GM23338 (cell line): Measurements from ENCODE around the gene EPX. TPM values are rescaled to one million over a fixed set of nuclear protein-coding genes. Genes with fewer than 3 reads are reported as not detected.

ENCODE experiments used
- ATAC-seq: fragments of 200-7000 bp; cut with Tn5 transposase; 3 replicates; pipeline ENCODE4 v1.9.1; 2020
- DNase-seq: peaks from one replicate; pipeline ENCODE4 v3.0.0-alpha.2; 2015; ENCODE audit warnings: low spot score
- H2AFZ ChIP-seq: fragments of 200-600 bp; sonication (generic); 2 replicates; pipeline ENCODE4 v1.8.0; 2016; ENCODE audit warnings: antibody characterized with exemption, mild to moderate bottlenecking, moderate library complexity
- H3F3A ChIP-seq: fragments of 200-600 bp; sonication (generic); replicated peaks from 2 replicates; pipeline ENCODE4 v1.8.0; 2017; ENCODE audit warnings: antibody characterized with exemption, mixed run types, low read depth
- H3K27ac ChIP-seq: fragments of 200-600 bp; sonication (generic); 2 replicates; pipeline ENCODE4 v1.6.1; 2016; ENCODE audit warnings: low read depth
- H3K27me3 ChIP-seq: fragments of 200-600 bp; sonication (generic); 2 replicates; pipeline ENCODE4 v1.8.0; 2016; ENCODE audit warnings: mild to moderate bottlenecking, mixed run types, moderate library complexity; ENCODE audit not compliant: insufficient read depth
- H3K36me3 ChIP-seq: fragments of 200-600 bp; sonication (generic); 2 replicates; pipeline ENCODE4 v1.8.0; 2016; ENCODE audit warnings: mild to moderate bottlenecking; ENCODE audit not compliant: insufficient read depth
- H3K4me1 ChIP-seq: fragments of 200-600 bp; sonication (generic); 2 replicates; pipeline ENCODE4 v1.8.0; 2016; ENCODE audit warnings: mild to moderate bottlenecking, moderate library complexity; ENCODE audit not compliant: insufficient read depth
- H3K4me2 ChIP-seq: fragments of 200-600 bp; sonication (generic); 2 replicates; pipeline ENCODE4 v1.7.1; 2017; ENCODE audit warnings: mixed run types
- H3K4me3 ChIP-seq: fragments of 200-600 bp; sonication (generic); 2 replicates; pipeline ENCODE4 v1.6.1; 2016; ENCODE audit warnings: mixed run types
- H3K79me2 ChIP-seq: fragments of 200-600 bp; sonication (generic); replicated peaks from 2 replicates; pipeline ENCODE4 v1.8.0; 2017; ENCODE audit warnings: mild to moderate bottlenecking; ENCODE audit not compliant: insufficient read depth
- H3K9me2 ChIP-seq: fragments of 200-600 bp; sonication (generic); 2 replicates; pipeline ENCODE4 v1.8.0; 2017; ENCODE audit not compliant: insufficient read depth
- H4K20me1 ChIP-seq: fragments of 200-600 bp; sonication (generic); replicated peaks from 2 replicates; pipeline ENCODE4 v1.8.0; 2017; ENCODE audit warnings: mild to moderate bottlenecking; ENCODE audit not compliant: insufficient read depth
- H3K27ac Mint-ChIP-seq: 2 replicates; pipeline ENCODE4 v1.8.0; 2020; ENCODE audit warnings: inconsistent platforms, mild to moderate bottlenecking, moderate library complexity, mixed read lengths
- H3K27me3 Mint-ChIP-seq: 3 replicates; pipeline ENCODE4 v1.8.0; 2022; ENCODE audit warnings: low read depth, mild to moderate bottlenecking, moderate library complexity, mixed read lengths, inconsistent platforms; ENCODE audit not compliant: insufficient read depth, poor library complexity
- H3K36me3 Mint-ChIP-seq: 3 replicates; pipeline ENCODE4 v1.8.0; 2021; ENCODE audit warnings: low read depth, mild to moderate bottlenecking, inconsistent platforms, moderate library complexity, mixed read lengths
- H3K4me1 Mint-ChIP-seq: 3 replicates; pipeline ENCODE4 v1.8.0; 2020; ENCODE audit warnings: mild to moderate bottlenecking, inconsistent platforms, mixed read lengths
- H3K4me3 Mint-ChIP-seq: 3 replicates; pipeline ENCODE4 v1.8.0; 2021; ENCODE audit warnings: moderate library complexity, mild to moderate bottlenecking, inconsistent platforms, mixed read lengths
- H3K9me3 Mint-ChIP-seq: 3 replicates; pipeline ENCODE4 v1.8.0; 2020; ENCODE audit warnings: moderate library complexity, mild to moderate bottlenecking, inconsistent platforms, mixed read lengths
- CREB1 ChIP-seq: fragments of 250-450 bp; sonication (Bioruptor Pico); IDR thresholded peaks from 2 replicates; pipeline ENCODE4 v1.5.0; 2020; ENCODE audit warnings: low read depth, mild to moderate bottlenecking, moderate library complexity
- ETS1 ChIP-seq: IDR thresholded peaks from 2 replicates; pipeline ENCODE4 v1.6.1; 2016; ENCODE audit warnings: antibody characterized with exemption
- EZH2 ChIP-seq: fragments of 200-600 bp; sonication (generic); IDR thresholded peaks from one replicate; pipeline ENCODE4 v1.8.0; 2017; ENCODE audit warnings: antibody characterized with exemption, mild to moderate bottlenecking, low read depth; ENCODE audit not compliant: unreplicated experiment
- EZH2phosphoT487 ChIP-seq: fragments of 200-600 bp; sonication (generic); IDR thresholded peaks from one replicate; pipeline ENCODE4 v1.8.1; 2018; ENCODE audit warnings: antibody characterized with exemption; ENCODE audit not compliant: unreplicated experiment
- POLR2AphosphoS5 ChIP-seq: IDR thresholded peaks from 2 replicates; pipeline ENCODE4 v1.6.1; 2016; ENCODE audit warnings: antibody characterized with exemption, low read depth
- REST ChIP-seq: IDR thresholded peaks from one replicate; pipeline ENCODE4 v1.6.1; 2018; ENCODE audit warnings: antibody characterized with exemption; ENCODE audit not compliant: unreplicated experiment
- ZNF114 ChIP-seq: fragments of 250-450 bp; sonication (Bioruptor Pico); IDR thresholded peaks from 2 replicates; pipeline ENCODE4 v1.5.0; 2020; ENCODE audit warnings: mild to moderate bottlenecking, moderate library complexity
- ZNF331 ChIP-seq: fragments of 250-450 bp; sonication (Bioruptor Pico); IDR thresholded peaks from 2 replicates; pipeline ENCODE4 v1.5.0; 2020; ENCODE audit warnings: low read depth, mild to moderate bottlenecking, moderate library complexity
- polyA plus RNA-seq: library from polyadenylated mRNA; unstranded; fragments of >200 nt; fragmentation: Nextera tagmentation; extraction: Ambion mirVana; gene quantifications from 2 replicates; pipeline ENCODE4 v1.2.1, GENCODE V29; 2016
- total RNA-seq: library from RNA; depleted of rRNA; stranded (reverse); fragments of >200 nt; shearing (Covaris generic); gene quantifications from 2 replicates; pipeline ENCODE4 v1.2.3, GENCODE V29; 2014
- TF ChIP-seq, protein P1 (sequence below): fragments of 250-450 bp; sonication (Bioruptor Pico); IDR thresholded peaks from 2 replicates; pipeline ENCODE4 v1.5.0; 2020; ENCODE audit warnings: mild to moderate bottlenecking, moderate library complexity

The EPX gene
- total and polyA plus RNA-seq, 2 experiments from 2014 or later, result 0.10 TPM; not detected in 1

- TF ChIP-seq ETS1, result no peak
- TF ChIP-seq EZH2phosphoT487, result no peak
- no peak for TF ChIP-seq CREB1 (CRISPR knock-in tag)
- TF ChIP-seq REST, result no peak
Measured at GRCh38 chr17:58224315-58224714, 31.8 kb downstream of the EPX start (continued).

GRCh38 chr17:58227733-58228132 is 35.2 kb downstream of the EPX start:
- H3K4me3 ChIP-seq, result no peak overlapping the region
- DNase-seq (no peak), ATAC-seq (no peak)
- no peak overlapping the region for H3K27ac Mint-ChIP-seq
- peaks cover 3% of the 10 kb centered on the region; the same call in 1 of the 2 replicates for H3K4me1 ChIP-seq
- H3K27ac ChIP-seq, result no peak overlapping the region
- H3K4me2 ChIP-seq, result no peak overlapping the region
- H3K27me3 Mint-ChIP-seq, result no peaks in the 10 kb centered on the region
- no peaks in the 10 kb centered on the region for H4K20me1 ChIP-seq
- no peak overlapping the region for H3K4me3 Mint-ChIP-seq
- peaks cover 4% of the 10 kb centered on the region; the same call in 2 of the 3 replicates for H3K9me3 Mint-ChIP-seq
- H3K36me3 Mint-ChIP-seq, result no peaks in the 10 kb centered on the region
- peaks cover 18% of the 10 kb centered on the region; the same call in 1 of the 2 replicates for H3K27me3 ChIP-seq
- H3K36me3 ChIP-seq, result no peaks in the 10 kb centered on the region
- no peak overlapping the region for H2AFZ ChIP-seq
- no peaks in the 10 kb centered on the region for H3F3A ChIP-seq
- 0 out of 2 replicates have a peak, but pooled peaks cover 6% of the 10 kb centered on the region for H3K9me2 ChIP-seq
- no peaks in the 10 kb centered on the region for H3K79me2 ChIP-seq
- H3K4me1 Mint-ChIP-seq, result peaks cover 10% of the 10 kb centered on the region
- TF ChIP-seq EZH2phosphoT487, result no peak
- TF ChIP-seq, protein P1, sequence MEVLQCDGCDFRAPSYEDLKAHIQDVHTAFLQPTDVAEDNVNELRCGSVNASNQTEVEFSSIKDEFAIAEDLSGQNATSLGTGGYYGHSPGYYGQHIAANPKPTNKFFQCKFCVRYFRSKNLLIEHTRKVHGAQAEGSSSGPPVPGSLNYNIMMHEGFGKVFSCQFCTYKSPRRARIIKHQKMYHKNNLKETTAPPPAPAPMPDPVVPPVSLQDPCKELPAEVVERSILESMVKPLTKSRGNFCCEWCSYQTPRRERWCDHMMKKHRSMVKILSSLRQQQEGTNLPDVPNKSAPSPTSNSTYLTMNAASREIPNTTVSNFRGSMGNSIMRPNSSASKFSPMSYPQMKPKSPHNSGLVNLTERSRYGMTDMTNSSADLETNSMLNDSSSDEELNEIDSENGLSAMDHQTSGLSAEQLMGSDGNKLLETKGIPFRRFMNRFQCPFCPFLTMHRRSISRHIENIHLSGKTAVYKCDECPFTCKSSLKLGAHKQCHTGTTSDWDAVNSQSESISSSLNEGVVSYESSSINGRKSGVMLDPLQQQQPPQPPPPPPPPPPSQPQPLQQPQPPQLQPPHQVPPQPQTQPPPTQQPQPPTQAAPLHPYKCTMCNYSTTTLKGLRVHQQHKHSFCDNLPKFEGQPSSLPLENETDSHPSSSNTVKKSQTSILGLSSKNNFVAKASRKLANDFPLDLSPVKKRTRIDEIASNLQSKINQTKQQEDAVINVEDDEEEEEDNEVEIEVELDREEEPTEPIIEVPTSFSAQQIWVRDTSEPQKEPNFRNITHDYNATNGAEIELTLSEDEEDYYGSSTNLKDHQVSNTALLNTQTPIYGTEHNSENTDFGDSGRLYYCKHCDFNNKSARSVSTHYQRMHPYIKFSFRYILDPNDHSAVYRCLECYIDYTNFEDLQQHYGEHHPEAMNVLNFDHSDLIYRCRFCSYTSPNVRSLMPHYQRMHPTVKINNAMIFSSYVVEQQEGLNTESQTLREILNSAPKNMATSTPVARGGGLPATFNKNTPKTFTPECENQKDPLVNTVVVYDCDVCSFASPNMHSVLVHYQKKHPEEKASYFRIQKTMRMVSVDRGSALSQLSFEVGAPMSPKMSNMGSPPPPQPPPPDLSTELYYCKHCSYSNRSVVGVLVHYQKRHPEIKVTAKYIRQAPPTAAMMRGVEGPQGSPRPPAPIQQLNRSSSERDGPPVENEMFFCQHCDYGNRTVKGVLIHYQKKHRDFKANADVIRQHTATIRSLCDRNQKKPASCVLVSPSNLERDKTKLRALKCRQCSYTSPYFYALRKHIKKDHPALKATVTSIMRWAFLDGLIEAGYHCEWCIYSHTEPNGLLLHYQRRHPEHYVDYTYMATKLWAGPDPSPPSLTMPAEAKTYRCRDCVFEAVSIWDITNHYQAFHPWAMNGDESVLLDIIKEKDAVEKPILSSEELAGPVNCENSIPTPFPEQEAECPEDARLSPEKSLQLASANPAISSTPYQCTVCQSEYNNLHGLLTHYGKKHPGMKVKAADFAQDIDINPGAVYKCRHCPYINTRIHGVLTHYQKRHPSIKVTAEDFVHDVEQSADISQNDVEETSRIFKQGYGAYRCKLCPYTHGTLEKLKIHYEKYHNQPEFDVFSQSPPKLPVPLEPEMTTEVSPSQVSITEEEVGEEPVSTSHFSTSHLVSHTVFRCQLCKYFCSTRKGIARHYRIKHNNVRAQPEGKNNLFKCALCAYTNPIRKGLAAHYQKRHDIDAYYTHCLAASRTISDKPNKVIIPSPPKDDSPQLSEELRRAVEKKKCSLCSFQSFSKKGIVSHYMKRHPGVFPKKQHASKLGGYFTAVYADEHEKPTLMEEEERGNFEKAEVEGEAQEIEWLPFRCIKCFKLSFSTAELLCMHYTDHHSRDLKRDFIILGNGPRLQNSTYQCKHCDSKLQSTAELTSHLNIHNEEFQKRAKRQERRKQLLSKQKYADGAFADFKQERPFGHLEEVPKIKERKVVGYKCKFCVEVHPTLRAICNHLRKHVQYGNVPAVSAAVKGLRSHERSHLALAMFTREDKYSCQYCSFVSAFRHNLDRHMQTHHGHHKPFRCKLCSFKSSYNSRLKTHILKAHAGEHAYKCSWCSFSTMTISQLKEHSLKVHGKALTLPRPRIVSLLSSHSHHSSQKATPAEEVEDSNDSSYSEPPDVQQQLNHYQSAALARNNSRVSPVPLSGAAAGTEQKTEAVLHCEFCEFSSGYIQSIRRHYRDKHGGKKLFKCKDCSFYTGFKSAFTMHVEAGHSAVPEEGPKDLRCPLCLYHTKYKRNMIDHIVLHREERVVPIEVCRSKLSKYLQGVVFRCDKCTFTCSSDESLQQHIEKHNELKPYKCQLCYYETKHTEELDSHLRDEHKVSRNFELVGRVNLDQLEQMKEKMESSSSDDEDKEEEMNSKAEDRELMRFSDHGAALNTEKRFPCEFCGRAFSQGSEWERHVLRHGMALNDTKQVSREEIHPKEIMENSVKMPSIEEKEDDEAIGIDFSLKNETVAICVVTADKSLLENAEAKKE (CRISPR knock-in tag), result no peak
- TF ChIP-seq ZNF114, result no peak
- no peak for TF ChIP-seq EZH2
- TF ChIP-seq ETS1, result no peak
- no peak for TF ChIP-seq POLR2AphosphoS5
- TF ChIP-seq REST, result no peak
- no peak for TF ChIP-seq ZNF331 (CRISPR knock-in tag)
